Testis (tissue), 3 donors: ENCODE measurements around the gene MFAP3. TPM values are rescaled to one million over a fixed set of nuclear protein-coding genes. Genes with fewer than 3 reads are reported as not detected.

Experiments used
- DNase-seq: peaks from one replicate; pipeline ENCODE4 v3.0.0-alpha.2; 2019
- H3K27ac ChIP-seq, 2 donors: fragments of 200-600 bp; sonication (generic); one replicate each; pipeline ENCODE4 v1.5.1; 2019
- H3K27me3 ChIP-seq: fragments of 200-600 bp; sonication (generic); one replicate; pipeline ENCODE4 v1.5.1; 2019
- H3K36me3 ChIP-seq: fragments of 200-600 bp; sonication (generic); one replicate; pipeline ENCODE4 v1.5.1; 2017; ENCODE audit warnings: low read depth; ENCODE audit errors: missing control alignments
- H3K4me1 ChIP-seq: fragments of 200-600 bp; sonication (generic); one replicate; pipeline ENCODE4 v1.5.1; 2019
- H3K4me3 ChIP-seq, 2 donors: fragments of 200-600 bp; sonication (generic); one replicate each; pipeline ENCODE4 v1.5.1; 2017 to 2019
- H3K9me3 ChIP-seq: fragments of 200-600 bp; sonication (generic); one replicate; pipeline ENCODE4 v1.5.1; 2017
- POLR2A ChIP-seq: fragments of 450-650 bp; IDR thresholded peaks from one replicate; pipeline ENCODE4 v1.6.1; 2017; ENCODE audit warnings: antibody characterized with exemption, mild to moderate bottlenecking, moderate library complexity
- WGBS, 2 donors: methylation state at CpG; one replicate each; pipeline ENCODE4 v1.1.5; 2018; 5-methylcytosine and 5-hydroxymethylcytosine counted together
- intact Hi-C: fragments of 100-400 bp; cut with DNase I; formaldehyde crosslinking; loops from one replicate; pipeline ENCODE4 v1.15.1; 2023; ENCODE audit warnings: low total_unique reads
- polyA plus RNA-seq: library from polyadenylated mRNA; stranded (reverse); fragments of 350-450 nt; fragmentation: Illumina TruSeq; extraction: RNeasy Lipid Tissue Mini Kit (QIAGEN cat#74804); gene quantifications from one replicate; pipeline ENCODE4 v1.2.3, GENCODE V29; 2014; ENCODE audit warnings: low read depth, low replicate concordance; ENCODE audit not compliant: insufficient read depth
- total RNA-seq, 2 donors: library from RNA; depleted of rRNA; stranded (reverse); fragments of >200 nt; gene quantifications; one replicate each; pipeline ENCODE4 v1.2.3, GENCODE V29; 2016
- TF ChIP-seq, protein P1 (sequence below), 3 experiments: fragments of 450-650 bp in 2 of 3; fragments of 200-600 bp in 1 of 3; sonication (generic) in 1 of 3; IDR thresholded peaks; one replicate each; pipeline ENCODE4 v1.5.1; 2016 to 2019; ENCODE audit warnings: antibody characterized with exemption in 3 of 3, mild to moderate bottlenecking in 2 of 3, moderate library complexity in 1 of 3

MFAP3 gene
- total and polyA plus RNA-seq, 3 donors from 2014 or later, result 18.5 to 31.5 (median 30.0) TPM

DNA sequence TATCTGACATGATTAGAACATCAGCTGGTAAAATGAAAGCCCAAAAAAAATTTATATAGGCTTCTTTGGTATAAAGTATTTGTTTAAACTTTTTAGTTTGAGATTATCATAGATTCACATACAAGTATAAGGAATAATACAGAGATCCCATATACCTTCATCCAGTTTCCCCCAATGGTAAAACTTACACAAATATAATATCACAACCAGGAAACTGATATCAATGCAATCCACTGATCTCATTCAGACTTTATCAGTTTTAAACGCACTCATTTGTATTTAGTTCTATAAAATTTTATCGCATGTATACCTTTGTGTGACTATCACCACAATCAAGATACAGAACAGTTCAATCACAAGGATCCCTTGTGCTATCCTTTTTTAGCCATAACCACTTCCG is 3.8 kb upstream of the MFAP3 start:
- Histone ChIP-seq H3K27me3 (no peaks in the 10 kb centered on the region), H3K27ac (no peak overlapping the region), H3K4me3 (no peak overlapping the region), H3K4me1 (peaks cover 9% of the 10 kb centered on the region), H3K9me3 (no peaks in the 10 kb centered on the region), H3K36me3 (no peaks in the 10 kb centered on the region)
- intact Hi-C loops, result no loop called here
- DNase-seq, result no peak
- 90 to 91% methylated on average over 3 of the region's 3 CpGs for WGBS, 2 donors
- TF ChIP-seq, protein P1, sequence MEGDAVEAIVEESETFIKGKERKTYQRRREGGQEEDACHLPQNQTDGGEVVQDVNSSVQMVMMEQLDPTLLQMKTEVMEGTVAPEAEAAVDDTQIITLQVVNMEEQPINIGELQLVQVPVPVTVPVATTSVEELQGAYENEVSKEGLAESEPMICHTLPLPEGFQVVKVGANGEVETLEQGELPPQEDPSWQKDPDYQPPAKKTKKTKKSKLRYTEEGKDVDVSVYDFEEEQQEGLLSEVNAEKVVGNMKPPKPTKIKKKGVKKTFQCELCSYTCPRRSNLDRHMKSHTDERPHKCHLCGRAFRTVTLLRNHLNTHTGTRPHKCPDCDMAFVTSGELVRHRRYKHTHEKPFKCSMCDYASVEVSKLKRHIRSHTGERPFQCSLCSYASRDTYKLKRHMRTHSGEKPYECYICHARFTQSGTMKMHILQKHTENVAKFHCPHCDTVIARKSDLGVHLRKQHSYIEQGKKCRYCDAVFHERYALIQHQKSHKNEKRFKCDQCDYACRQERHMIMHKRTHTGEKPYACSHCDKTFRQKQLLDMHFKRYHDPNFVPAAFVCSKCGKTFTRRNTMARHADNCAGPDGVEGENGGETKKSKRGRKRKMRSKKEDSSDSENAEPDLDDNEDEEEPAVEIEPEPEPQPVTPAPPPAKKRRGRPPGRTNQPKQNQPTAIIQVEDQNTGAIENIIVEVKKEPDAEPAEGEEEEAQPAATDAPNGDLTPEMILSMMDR (IDR thresholded peaks at IDR 0.05), result no peak
- TF ChIP-seq POLR2A, result no peak

DNA sequence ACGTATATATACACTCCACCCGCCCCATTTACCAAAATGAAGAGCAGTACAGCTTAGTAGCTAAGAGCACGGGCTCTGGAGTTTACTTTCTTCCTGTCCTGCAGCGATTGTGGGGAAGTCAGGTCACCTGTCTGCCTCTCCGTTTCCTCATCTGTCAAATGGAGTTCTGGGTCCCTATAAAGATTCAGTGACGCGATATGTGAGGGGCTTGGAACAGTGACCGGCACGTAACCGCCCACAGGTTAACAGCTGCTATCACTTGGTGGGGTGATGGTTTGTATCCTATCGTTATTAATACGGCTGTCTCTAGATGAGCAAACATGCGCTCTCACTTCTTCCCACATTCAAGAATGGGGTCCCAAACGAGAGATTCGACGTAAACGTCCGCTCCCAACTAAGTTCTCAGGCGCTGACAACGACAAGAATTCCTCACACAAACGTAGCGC is 483 bp upstream of the MFAP3 start:
- H3K9me3 ChIP-seq, result no peaks in the 10 kb centered on the region
- H3K27ac ChIP-seq, result peak overlapping the region; percentile 63 to 82
- no peak for TF ChIP-seq POLR2A
- TF ChIP-seq, protein P1 (IDR thresholded peaks at IDR 0.05), result no peak
- WGBS, 2 donors, result 0 to 2% methylated on average over 21 to 22 of the region's 22 CpGs
- H3K27me3 ChIP-seq, result no peaks in the 10 kb centered on the region
- H3K4me1 ChIP-seq, result peaks cover 9% of the 10 kb centered on the region
- H3K4me3 ChIP-seq, result peak overlapping the region; percentile 81 to 83
- H3K36me3 ChIP-seq, result no peaks in the 10 kb centered on the region
- DNase-seq, result peak; percentile 34
- intact Hi-C loops, result no loop called here

DNA sequence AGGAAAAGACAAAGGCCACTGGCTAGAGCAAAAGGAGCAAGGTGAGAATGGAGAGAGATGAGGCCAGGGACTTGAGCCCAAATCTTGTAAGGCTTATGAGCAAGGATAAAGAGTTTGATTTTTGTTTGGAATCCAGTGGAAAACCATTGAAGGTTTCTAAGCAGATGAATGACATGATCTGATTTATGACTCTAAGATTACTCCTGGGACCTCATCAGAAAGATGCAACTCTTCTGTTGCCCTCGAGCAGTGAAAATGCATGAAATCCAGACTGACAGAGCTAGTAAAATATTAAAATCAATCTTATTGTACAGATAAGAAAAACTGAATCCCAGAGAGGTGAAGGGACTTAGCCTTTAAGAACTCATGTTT is 677 bp downstream of the MFAP3 start:
- Histone ChIP-seq H3K4me3 (peak overlapping the region; percentile 81 to 83), H3K27me3 (no peaks in the 10 kb centered on the region), H3K9me3 (no peaks in the 10 kb centered on the region), H3K4me1 (peaks cover 9% of the 10 kb centered on the region), H3K27ac (peak overlapping the region; percentile 63 to 82), H3K36me3 (no peaks in the 10 kb centered on the region)
- TF ChIP-seq, protein P1 (IDR thresholded peaks at IDR 0.05), result no peak
- TF ChIP-seq POLR2A, result no peak
- DNase-seq, result no peak
- intact Hi-C loops, result no loop called here
- 23 to 26% methylated on average over 1 of the region's 1 CpG for WGBS, 2 donors

DNA sequence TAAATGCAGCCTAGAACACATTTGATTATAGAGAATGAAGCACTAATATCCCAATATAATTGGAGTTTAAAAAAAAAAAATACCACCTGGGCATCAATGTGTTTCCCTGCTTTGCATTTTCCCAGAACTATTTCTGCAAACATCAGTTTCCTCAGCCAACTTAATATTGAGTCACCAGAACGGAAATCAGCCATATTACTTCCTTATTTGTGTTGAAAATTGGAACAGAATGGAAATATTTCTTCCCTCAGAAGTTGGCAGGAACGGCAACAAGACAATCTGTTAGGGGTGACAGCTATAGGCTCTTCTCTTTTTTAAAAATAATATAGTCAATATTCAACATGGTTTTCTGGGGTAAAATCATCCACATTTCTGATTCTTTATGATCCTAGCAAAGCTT is 4.0 kb downstream of the MFAP3 start:
- no peaks in the 10 kb centered on the region for H3K36me3 ChIP-seq
- H3K4me1 ChIP-seq, result peaks cover 9% of the 10 kb centered on the region
- intact Hi-C loops, result no loop called here
- WGBS, 2 donors, result 67 to 70% methylated on average over 2 of the region's 2 CpGs
- no peaks in the 10 kb centered on the region for H3K27me3 ChIP-seq
- no peak overlapping the region for H3K27ac ChIP-seq
- H3K9me3 ChIP-seq, result no peaks in the 10 kb centered on the region
- H3K4me3 ChIP-seq, result no peak overlapping the region
- DNase-seq, result no peak
- TF ChIP-seq, protein P1 (IDR thresholded peaks at IDR 0.05), result no peak
- TF ChIP-seq POLR2A, result no peak

DNA sequence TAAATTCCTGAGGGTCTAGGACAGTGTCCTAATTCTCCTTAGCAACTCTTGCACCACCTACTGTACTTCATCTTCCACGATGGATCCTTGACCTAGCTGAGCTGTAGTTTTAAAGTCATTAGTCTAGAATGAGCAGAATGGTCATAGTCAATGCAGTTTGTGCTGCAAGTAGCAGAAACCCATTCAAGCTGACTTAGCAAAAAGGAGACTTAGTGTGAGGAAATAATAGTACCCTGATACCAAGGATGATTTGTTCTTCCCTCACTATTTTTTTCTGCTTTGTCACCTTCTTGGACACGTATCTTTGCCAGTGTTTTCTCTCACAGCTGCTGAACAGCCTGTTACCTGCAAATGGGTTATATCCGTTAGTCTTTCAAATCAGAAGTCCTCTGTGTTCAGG is 5.3 kb downstream of the MFAP3 start:
- TF ChIP-seq, protein P1 (IDR thresholded peaks at IDR 0.05), result no peak
- no peak for TF ChIP-seq POLR2A

More for the DNA sequence above, 5.3 kb downstream of the MFAP3 start:
- no peaks in the 10 kb centered on the region for H3K27me3 ChIP-seq
- H3K4me3 ChIP-seq, result no peak overlapping the region
- H3K4me1 ChIP-seq, result peaks cover 7% of the 10 kb centered on the region
- WGBS, 2 donors, result 86 to 91% methylated on average over 3 of the region's 3 CpGs
- DNase-seq, result no peak
- intact Hi-C loops, result no loop called here
- no peaks in the 10 kb centered on the region for H3K36me3 ChIP-seq
- H3K9me3 ChIP-seq, result no peaks in the 10 kb centered on the region
- no peak overlapping the region for H3K27ac ChIP-seq
